Measurements from ENCODE around the gene SLC39A11. TPM values are rescaled to one million over a fixed set of nuclear protein-coding genes. Genes with fewer than 3 reads are reported as not detected.

SLC39A11 gene
- total RNA-seq, 1 experiment from 2014 or later, result 46.4 TPM

DNA sequence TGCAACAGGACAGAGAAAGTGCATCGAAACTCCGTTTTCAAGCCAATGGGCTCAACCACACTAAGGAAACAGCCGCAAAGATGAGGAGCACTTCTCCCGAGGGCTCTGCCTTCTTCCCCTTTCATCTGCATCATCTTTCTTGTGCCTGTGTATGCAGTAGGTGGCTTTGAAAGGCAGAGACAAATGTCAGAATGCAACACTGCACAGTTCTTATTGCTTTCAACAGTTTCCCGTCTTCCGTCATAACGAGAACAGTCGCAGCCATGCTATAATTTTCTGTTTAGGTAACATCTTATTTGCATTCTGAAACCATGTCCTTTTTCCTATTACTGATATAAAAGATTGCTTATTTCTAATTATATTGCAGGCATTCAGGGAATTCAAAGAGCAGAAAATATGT is 205.2 kb downstream of the SLC39A11 start:
- ATAC-seq, result no peak
- Histone ChIP-seq H3K4me3 (replicated peaks in 1 of 2; ENCODE audit: low read depth in 1 of 2, low read length in 2 of 2) (no peak overlapping the region), H3K9me3 (ENCODE audit: control insufficient read depth in 1 of 2, insufficient read depth in 1 of 2, low read depth in 1 of 2, low read length in 2 of 2) (no peaks in the 10 kb centered on the region), H3K27ac (ENCODE audit: low read depth, low read length) (no peak overlapping the region), H4K20me1 (ENCODE audit: insufficient read depth) (no peaks in the 10 kb centered on the region), H3K4me2 (ENCODE audit: low read length) (no peak overlapping the region), H3K9me2 (ENCODE audit: insufficient read depth) (no peaks in the 10 kb centered on the region), H3K36me3 (ENCODE audit: control insufficient read depth in 1 of 2, insufficient read depth in 2 of 2, low read length in 2 of 2) (no peaks in the 10 kb centered on the region), H2AFZ (ENCODE audit: low read depth, low read length, poor library complexity, severe bottlenecking) (no peak overlapping the region), H3K79me2 (ENCODE audit: insufficient read depth, low read length) (no peaks in the 10 kb centered on the region), H3K4me1 (ENCODE audit: control insufficient read depth in 1 of 2, insufficient read depth in 2 of 2, low read length in 2 of 2) (peaks cover 13 to 19% of the 10 kb centered on the region in 2 experiments; a peak in 3 of 4 replicates), H3K9ac (ENCODE audit: low read length) (no peak overlapping the region), H3K27me3 (ENCODE audit: insufficient read depth, low read length) (no peaks in the 10 kb centered on the region)
- ChIA-PET CTCF (no interaction called here), POLR2A (no interaction called here), RAD21 (ENCODE audit: low non-redundant PET in 1 of 2, low total read pairs in 2 of 2, uncharacterized antibody in 2 of 2, unreplicated experiment in 2 of 2) (no interaction called here)
- TF ChIP-seq, protein P1, sequence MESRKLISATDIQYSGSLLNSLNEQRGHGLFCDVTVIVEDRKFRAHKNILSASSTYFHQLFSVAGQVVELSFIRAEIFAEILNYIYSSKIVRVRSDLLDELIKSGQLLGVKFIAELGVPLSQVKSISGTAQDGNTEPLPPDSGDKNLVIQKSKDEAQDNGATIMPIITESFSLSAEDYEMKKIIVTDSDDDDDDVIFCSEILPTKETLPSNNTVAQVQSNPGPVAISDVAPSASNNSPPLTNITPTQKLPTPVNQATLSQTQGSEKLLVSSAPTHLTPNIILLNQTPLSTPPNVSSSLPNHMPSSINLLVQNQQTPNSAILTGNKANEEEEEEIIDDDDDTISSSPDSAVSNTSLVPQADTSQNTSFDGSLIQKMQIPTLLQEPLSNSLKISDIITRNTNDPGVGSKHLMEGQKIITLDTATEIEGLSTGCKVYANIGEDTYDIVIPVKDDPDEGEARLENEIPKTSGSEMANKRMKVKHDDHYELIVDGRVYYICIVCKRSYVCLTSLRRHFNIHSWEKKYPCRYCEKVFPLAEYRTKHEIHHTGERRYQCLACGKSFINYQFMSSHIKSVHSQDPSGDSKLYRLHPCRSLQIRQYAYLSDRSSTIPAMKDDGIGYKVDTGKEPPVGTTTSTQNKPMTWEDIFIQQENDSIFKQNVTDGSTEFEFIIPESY (IDR thresholded peaks at IDR 0.05; ENCODE audit: extremely low read depth, insufficient replicate concordance, low read length), result no peak
- no peak for TF ChIP-seq SRF (IDR thresholded peaks at IDR 0.05; ENCODE audit: low read depth)
- TF ChIP-seq, protein P2, sequence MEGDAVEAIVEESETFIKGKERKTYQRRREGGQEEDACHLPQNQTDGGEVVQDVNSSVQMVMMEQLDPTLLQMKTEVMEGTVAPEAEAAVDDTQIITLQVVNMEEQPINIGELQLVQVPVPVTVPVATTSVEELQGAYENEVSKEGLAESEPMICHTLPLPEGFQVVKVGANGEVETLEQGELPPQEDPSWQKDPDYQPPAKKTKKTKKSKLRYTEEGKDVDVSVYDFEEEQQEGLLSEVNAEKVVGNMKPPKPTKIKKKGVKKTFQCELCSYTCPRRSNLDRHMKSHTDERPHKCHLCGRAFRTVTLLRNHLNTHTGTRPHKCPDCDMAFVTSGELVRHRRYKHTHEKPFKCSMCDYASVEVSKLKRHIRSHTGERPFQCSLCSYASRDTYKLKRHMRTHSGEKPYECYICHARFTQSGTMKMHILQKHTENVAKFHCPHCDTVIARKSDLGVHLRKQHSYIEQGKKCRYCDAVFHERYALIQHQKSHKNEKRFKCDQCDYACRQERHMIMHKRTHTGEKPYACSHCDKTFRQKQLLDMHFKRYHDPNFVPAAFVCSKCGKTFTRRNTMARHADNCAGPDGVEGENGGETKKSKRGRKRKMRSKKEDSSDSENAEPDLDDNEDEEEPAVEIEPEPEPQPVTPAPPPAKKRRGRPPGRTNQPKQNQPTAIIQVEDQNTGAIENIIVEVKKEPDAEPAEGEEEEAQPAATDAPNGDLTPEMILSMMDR (IDR thresholded peaks at IDR 0.05 in 2 of 3, conservative IDR thresholded peaks at IDR 0.05 in 1 of 3; ENCODE audit: borderline replicate concordance in 1 of 3, insufficient read depth in 1 of 3, low read depth in 2 of 3, low read length in 2 of 3), result no peak
- TF ChIP-seq FOSL1 (IDR thresholded peaks at IDR 0.05; ENCODE audit: low read depth), result no peak
- TF ChIP-seq POLR2A (IDR thresholded peaks at IDR 0.05; ENCODE audit: borderline replicate concordance, extremely low read depth, insufficient read depth, insufficient read length), result no peak
- TF ChIP-seq, protein P3, sequence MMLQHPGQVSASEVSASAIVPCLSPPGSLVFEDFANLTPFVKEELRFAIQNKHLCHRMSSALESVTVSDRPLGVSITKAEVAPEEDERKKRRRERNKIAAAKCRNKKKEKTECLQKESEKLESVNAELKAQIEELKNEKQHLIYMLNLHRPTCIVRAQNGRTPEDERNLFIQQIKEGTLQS (IDR thresholded peaks at IDR 0.05), result no peak
- no peak for TF ChIP-seq JUND (IDR thresholded peaks at IDR 0.05)
- no peak for TF ChIP-seq POLR2AphosphoS5 (IDR thresholded peaks at IDR 0.05; ENCODE audit: low read depth, low read length)
- TF ChIP-seq, protein P4, sequence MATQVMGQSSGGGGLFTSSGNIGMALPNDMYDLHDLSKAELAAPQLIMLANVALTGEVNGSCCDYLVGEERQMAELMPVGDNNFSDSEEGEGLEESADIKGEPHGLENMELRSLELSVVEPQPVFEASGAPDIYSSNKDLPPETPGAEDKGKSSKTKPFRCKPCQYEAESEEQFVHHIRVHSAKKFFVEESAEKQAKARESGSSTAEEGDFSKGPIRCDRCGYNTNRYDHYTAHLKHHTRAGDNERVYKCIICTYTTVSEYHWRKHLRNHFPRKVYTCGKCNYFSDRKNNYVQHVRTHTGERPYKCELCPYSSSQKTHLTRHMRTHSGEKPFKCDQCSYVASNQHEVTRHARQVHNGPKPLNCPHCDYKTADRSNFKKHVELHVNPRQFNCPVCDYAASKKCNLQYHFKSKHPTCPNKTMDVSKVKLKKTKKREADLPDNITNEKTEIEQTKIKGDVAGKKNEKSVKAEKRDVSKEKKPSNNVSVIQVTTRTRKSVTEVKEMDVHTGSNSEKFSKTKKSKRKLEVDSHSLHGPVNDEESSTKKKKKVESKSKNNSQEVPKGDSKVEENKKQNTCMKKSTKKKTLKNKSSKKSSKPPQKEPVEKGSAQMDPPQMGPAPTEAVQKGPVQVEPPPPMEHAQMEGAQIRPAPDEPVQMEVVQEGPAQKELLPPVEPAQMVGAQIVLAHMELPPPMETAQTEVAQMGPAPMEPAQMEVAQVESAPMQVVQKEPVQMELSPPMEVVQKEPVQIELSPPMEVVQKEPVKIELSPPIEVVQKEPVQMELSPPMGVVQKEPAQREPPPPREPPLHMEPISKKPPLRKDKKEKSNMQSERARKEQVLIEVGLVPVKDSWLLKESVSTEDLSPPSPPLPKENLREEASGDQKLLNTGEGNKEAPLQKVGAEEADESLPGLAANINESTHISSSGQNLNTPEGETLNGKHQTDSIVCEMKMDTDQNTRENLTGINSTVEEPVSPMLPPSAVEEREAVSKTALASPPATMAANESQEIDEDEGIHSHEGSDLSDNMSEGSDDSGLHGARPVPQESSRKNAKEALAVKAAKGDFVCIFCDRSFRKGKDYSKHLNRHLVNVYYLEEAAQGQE (IDR thresholded peaks at IDR 0.05; ENCODE audit: low read depth), result no peak
- no peak for TF ChIP-seq ZFX (IDR thresholded peaks at IDR 0.05)
- no peak for TF ChIP-seq ZNF274 (IDR thresholded peaks at IDR 0.05; ENCODE audit: low read depth, low read length)
- no peak for DNase-seq (ENCODE audit: low read depth, low spot score)
- BruUV-seq (replicated peaks), result no TSS peak
- intact Hi-C loops (cut with micrococcal nuclease), result no loop called here
